HG03457 (cell line): ENCODE measurements around the gene KLHL15.
A peak's percentile ranks its signal among the peaks of the same experiment; 100 is the strongest.
"Not testable (repeated sequence)": the region's sequence is repeated elsewhere in the genome, so short reads cannot be mapped to it uniquely, and the experiment has no call there.

Source experiments
- ATAC-seq: cut with Tn5 transposase; IDR thresholded peaks from one replicate; pipeline ENCODE4 v1.9.1; 2021; ENCODE audit warnings: moderate number of reproducible peaks; ENCODE audit not compliant: unreplicated experiment

KLHL15 gene

GRCh38 chrX:24018809-24019208 is 8.2 kb downstream of the KLHL15 start:
- ATAC-seq = no peak

- no peak for ATAC-seq
These were observed 9.3 kb downstream of the KLHL15 start for GRCh38 chrX:24017674-24018073.

- peak; percentile 78 for ATAC-seq
These were observed 12.5 kb downstream of the KLHL15 start for GRCh38 chrX:24014388-24015018.

DNA sequence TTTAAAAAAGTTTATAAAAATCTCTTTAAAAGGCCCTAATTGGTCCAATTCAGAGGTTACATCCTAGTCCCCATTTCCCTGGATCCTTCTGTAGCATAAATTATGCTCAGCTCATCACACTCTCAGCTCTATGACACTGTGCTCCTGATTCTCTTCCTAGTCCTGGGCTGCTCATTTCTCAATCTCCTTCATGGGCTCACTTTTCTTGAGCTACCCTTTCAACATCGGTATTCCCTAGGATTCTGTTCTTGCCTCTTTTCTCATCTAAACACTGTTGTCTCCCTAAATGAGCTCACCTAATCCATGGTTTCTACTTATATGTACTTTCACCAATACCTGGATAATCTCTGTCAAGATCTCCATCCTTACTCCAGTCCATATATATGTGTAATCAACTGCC is 14.7 kb downstream of the KLHL15 start:
- ATAC-seq = no peak

GRCh38 chrX:24005867-24006266 is 21.1 kb downstream of the KLHL15 start:
- no peak for ATAC-seq

- ATAC-seq = no peak
These were observed 22.0 kb downstream of the KLHL15 start for GRCh38 chrX:24005028-24005427.

GRCh38 chrX:24002792-24003191 is 24.2 kb downstream of the KLHL15 start:
- ATAC-seq = no peak

DNA sequence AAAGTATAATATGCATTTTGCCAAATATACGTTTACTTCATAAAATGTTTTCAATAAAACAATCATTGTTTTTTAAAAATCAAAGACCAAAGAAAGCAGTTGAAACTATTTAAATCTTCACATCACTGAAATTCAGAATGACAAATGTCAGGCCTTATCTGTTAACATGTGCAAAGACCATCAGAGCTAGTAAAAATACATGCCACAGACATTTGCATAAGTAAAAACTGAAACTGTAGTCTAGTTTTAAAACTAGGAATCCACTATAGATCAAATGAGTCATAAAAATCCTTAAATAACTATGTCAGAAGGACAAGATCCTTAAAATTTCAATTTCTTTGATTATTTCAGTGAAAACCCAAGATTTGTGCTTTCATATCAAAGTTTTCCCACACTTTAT is 24.8 kb downstream of the KLHL15 start:
- ATAC-seq = no peak

- no peak for ATAC-seq
These were observed 27.3 kb downstream of the KLHL15 start for GRCh38 chrX:23999671-24000070.

DNA sequence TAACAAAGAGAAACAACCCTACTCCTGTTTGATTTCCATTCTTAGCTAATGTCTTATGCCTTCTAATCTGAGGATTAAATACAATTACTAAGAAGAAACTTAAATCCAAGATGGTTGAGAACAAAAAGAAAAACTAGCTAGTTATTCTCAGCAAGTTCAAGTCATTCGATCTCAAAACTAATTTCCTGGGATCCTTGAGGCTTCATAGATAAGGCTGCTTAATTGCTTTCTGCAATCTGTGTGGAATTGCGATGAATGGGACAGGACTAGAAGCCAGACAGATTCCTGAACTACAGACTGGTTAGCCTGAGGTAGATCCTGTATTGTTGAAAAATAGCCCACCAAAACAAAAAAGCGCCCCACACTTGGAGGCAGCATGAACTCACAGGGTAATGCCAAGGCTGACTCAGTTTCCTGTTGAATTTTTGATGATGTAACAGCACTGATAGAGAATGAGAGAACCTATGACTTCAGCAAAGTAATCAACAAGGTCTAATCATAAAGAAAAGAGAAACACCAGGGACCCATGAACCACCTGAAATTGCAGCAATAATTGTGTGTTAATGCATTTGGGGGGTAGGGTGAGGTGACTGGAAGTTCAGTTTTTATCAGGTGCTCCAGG is 33.9 kb downstream of the KLHL15 start:
- ATAC-seq = no peak

GRCh38 chrX:23992431-23992830 is 34.6 kb downstream of the KLHL15 start:
- ATAC-seq = no peak

GRCh38 chrX:23990455-23990854 is 36.5 kb downstream of the KLHL15 start:
- ATAC-seq = no peak

DNA sequence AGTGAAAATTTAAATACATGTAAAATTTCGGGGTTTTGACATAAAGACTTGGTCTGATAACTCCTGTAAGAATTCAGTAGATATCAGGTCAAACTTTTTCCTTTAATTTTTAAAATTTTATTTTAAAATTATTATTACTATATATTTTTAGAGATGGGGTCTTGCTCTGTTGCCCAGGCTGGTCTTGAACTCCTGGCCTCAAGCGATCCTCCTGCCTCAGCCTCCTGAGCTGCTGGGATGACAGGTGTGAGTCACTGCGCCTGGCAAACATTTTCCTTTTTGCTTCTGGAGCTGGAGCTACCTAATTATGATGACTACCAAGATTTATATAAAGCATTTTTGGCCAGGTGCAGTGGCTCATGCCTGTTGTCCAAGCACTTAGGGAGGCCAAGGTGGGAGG is 37.3 kb downstream of the KLHL15 start:
- no peak for ATAC-seq

DNA sequence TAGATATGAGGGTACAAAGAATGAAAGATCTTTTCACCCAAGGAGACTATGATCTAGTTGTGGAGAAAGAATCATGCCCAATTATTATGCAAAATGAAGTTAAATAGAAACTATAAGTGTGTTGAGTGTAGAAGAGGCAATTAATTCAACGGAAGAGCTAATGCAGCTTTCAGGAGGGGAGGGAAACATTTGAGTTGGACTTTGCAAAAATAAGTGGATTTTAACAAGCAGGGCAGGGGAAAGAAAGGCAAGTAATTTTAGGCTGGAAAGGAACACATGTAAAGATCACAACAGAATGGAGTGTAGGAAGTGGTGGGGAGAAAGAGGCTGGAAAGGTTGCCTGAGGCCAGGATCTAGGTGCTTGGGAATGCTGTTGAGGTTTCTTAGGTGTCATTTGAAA is 44.1 kb downstream of the KLHL15 start:
- ATAC-seq = no peak

GRCh38 chrX:23981711-23982110 is 45.3 kb downstream of the KLHL15 start:
- no peak for ATAC-seq

GRCh38 chrX:23981222-23981621 is 45.8 kb downstream of the KLHL15 start:
- no peak for ATAC-seq

DNA sequence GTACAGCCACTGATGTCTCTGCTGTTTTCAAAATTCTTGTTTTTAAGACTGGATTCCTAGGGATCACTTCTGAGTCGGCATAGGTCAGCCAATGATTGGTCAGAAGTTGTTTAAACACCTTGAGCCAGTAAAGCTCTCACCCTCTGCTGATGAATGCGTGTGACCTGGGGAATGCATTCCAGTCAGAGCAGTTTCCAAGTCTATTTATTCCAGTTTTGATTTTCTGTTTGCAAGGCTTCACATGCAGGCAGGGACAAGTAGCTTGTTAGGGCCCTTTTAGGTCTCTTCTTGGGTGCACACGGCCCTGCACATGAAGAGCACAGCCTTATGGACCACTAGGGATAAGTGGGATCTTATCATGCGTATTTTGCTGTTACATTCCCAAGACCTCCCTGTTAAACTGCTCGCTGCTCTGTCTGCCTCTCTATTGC is 47.0 kb downstream of the KLHL15 start:
- no peak for ATAC-seq

DNA sequence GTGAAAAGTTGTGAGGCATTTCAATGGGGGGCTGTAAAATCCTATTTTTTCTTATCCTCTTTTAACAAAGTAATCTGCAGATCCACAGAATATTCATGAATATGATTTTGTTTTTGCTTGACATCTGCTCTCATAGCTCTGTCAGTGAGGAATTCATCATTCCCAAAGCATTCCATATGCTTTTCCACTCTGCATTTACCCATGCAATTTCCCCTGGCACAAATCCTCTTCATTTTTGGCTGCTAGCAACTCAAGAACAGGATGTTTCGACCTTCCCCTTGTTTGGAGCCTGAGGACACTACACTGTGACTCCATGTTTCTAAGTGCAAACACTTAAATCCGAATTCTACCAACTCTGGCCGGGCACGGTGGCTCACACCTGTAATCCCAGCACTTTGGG is 48.5 kb downstream of the KLHL15 start:
- no peak for ATAC-seq

DNA sequence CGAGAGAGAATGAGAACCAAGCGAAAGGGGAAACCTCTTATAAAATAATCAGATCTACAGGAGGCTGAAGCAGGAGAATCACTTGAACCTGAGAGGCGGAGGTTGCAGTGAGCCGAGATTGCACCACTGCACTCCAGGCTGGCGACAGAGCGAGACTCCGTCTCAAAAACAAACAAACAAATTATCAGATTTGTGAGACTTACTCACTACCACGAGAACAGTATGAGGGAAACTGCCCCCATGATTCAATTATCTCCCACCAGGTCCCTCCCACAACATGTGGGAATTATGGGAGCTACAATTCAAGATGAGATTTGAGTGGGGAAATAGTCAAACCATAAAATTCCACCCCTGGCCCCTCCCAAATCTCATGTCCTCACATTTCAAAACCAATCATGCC is 61.4 kb downstream of the KLHL15 start:
- not testable (repeated sequence) for ATAC-seq

- no peak for ATAC-seq
These were observed 62.8 kb downstream of the KLHL15 start for GRCh38 chrX:23964191-23964590.

DNA sequence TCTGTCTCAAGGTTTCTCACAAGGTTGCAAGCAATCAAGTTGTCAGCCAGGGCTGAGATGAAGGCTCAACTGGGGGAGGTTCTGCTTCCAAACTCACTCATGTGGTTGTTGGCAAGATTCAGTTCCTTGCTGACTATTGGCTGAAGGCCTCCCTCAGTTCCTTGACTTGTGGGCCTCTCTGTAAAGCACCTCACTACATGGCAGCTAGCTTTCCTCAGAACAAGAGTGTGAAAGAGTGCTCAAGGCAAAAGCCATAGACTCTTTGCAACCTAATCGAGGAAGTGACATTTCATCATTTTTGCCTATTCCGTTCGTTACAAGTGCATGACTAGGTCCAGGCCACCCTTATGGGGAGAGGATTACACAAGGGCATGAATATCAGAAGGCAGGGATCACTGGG is 67.2 kb downstream of the KLHL15 start:
- ATAC-seq = no peak

DNA sequence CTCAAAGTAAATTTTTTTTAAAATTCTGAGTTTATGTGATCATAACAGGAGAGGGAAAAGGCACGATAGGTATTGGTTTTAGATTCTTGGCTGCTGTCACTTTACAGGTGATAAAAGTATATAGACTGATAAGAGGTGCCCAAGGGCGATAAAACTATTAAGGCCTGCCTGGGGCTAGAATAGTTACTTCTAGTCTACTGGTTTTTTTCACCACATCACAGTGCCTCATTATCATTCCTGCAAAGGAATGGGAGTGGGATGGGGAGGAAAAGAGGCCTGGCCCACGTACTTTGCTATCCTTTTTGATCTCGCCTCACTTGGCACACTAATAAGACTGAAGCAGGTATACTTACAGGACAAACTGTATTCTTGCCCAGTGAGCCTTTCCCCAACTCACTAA is 72.6 kb downstream of the KLHL15 start:
- ATAC-seq = no peak

DNA sequence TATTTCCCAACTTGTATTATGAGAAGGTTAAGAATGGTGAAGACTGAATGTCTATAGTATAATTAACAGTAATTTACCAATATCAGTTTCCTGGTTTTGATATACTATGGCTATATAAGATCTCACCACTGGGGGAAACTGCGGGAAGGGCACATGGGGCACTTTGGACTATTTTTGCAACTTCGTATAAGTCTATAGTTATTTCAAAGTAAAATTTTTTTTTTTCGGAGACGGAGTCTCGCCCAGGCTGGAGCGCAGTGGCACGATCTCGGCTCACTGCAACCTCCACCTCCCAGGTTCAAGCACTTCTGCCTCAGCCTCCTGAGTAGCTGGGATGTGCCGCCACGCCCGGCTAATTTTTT is 73.1 kb downstream of the KLHL15 start:
- no peak for ATAC-seq
